B cell (primary cell): ENCODE results near the gene P2RY14.

Source experiments
- EZH2 ChIP-seq: IDR thresholded peaks from 2 replicates; pipeline ENCODE4 v1.6.1; 2012; ENCODE audit warnings: borderline replicate concordance, low read depth, mild to moderate bottlenecking, moderate library complexity, low read length; ENCODE audit not compliant: insufficient read depth, poor library complexity, severe bottlenecking
- TF ChIP-seq, protein P1 (sequence below): fragments of 200-600 bp; IDR thresholded peaks from one replicate; pipeline ENCODE4 v1.8.0; 2022; ENCODE audit warnings: antibody characterized with exemption, mild to moderate bottlenecking

DNA sequence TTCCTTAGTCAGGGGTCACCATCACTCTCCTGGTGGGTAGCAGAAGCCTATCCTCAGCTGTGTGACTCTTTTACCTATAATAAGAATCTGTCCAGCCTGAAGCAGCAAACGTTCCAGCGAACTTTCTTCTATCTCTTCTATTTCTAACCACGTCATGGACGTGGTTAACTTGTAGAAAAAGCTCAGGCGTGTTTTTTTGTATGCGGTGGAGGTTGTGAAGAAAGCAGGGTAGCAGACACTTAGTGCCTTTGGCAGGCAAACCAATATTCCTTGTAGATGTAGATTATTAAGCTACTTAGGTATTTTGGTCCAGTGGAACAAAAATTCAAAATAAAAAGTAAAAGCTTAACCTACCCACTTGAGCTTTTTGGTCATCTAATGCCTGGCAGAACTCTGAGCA lies 43.5 kb downstream of the P2RY14 start:
- TF ChIP-seq EZH2, result no peak
- TF ChIP-seq, protein P1, sequence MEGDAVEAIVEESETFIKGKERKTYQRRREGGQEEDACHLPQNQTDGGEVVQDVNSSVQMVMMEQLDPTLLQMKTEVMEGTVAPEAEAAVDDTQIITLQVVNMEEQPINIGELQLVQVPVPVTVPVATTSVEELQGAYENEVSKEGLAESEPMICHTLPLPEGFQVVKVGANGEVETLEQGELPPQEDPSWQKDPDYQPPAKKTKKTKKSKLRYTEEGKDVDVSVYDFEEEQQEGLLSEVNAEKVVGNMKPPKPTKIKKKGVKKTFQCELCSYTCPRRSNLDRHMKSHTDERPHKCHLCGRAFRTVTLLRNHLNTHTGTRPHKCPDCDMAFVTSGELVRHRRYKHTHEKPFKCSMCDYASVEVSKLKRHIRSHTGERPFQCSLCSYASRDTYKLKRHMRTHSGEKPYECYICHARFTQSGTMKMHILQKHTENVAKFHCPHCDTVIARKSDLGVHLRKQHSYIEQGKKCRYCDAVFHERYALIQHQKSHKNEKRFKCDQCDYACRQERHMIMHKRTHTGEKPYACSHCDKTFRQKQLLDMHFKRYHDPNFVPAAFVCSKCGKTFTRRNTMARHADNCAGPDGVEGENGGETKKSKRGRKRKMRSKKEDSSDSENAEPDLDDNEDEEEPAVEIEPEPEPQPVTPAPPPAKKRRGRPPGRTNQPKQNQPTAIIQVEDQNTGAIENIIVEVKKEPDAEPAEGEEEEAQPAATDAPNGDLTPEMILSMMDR, result no peak
